GM20000 (cell line): ENCODE measurements around the gene CDH11.

ENCODE experiments used
- DNase-seq: peaks from one replicate; pipeline ENCODE4 v3.0.0; 2012; ENCODE audit warnings: low spot score
- CTCF ChIP-seq: IDR thresholded peaks from 2 replicates; pipeline ENCODE4 v1.5.1; 2012; ENCODE audit warnings: mild to moderate bottlenecking, control low read depth; ENCODE audit errors: extremely low read depth, missing control alignments

CDH11 gene

GRCh38 chr16:65121870-65122723 lies at the start of gene CDH11:
Gene CDH11 (minus strand): TSS chr16:65122063. CDS start chr16:65004869, 117,194 bp downstream.
- no peak for DNase-seq
- TF ChIP-seq CTCF: no peak

DNA sequence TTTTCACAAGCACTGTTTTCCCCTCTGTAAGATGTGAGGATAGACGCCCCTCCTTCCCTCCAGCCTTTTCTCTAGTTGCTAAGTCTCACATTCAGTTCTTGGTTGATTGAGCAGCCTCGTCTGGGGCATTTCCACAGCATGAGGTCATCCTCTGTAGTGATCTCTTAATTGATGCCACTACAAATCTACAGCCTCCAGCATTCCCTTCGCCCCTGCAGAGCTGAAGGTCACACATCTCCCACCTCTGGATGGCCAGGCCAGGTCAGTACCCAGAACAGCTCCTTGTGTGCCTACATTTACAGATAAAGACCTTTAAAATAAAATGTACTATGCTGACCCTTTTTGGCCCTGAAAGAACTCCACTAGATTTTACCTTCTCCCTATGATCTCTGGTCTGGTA lies 32.5 kb upstream of the CDH11 start:
- no peak for TF ChIP-seq CTCF
- DNase-seq: no peak

DNA sequence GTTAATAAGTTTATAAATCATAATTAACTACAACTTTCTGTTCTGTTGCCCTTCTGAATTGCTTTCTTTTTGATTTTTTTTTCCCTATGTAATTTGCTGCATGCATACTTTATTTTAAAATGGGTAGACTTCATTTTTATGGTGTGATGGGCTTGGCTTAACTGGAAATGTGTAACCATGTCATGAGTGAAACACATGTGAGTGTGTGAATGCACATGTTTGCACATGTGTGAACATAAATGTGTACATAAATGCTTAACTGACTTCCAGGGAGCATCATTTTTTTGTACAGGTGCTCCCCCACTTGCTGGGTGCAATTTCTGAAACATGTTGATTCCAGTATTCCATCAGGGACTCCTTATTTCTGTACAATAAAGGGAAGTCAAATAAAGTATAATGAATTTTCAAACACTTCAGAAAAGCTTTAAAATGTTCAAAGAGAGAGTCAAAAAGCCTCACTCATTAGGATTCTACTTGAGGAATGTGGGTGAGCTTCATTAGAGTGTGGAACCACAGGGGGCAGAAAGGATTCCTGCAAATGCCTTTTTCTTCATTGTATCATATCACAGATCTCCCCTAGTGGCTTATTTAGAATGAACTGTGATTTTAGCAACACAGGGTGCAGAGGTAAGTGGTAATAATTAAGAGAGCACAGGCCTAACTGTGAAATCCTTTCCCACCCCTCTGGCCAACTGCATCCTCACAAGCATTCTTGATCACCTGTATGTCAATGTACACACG lies 31.7 kb upstream of the CDH11 start:
- no peak for TF ChIP-seq CTCF
- no peak for DNase-seq

GRCh38 chr16:65148804-65149203 lies 26.9 kb upstream of the CDH11 start:
- no peak for DNase-seq
- TF ChIP-seq CTCF: no peak

GRCh38 chr16:65142276-65142675 lies 20.4 kb upstream of the CDH11 start:
- no peak for DNase-seq
- no peak for TF ChIP-seq CTCF

DNA sequence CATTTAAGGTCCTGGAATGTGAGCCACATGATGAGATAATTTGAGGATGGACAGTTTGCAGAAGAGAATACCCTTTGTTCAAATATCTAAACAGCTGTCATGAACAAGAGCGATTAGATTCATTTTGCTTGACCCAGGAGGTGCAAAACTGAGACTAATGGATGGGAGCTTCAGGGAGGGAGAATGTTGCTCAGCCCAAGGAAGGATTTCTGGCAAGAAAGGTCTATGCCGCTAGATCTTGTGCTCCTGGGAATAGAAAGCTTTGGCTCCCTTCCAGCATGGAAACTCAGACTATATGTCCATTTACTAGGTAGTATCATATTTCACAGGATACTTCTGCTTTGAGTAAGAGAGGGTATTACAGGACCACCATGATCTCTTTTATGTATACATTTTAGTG lies 14.8 kb upstream of the CDH11 start:
- DNase-seq: no peak
- TF ChIP-seq CTCF: no peak
